HepG2 (cell line): ENCODE data around the gene RPL36AL. TPM values are rescaled to one million over a fixed set of nuclear protein-coding genes. Genes with fewer than 3 reads are reported as not detected.

Experiments used
- EED ChIP-seq: sonication (generic); formaldehyde crosslinking; IDR thresholded peaks from 2 replicates; pipeline ENCODE4 v1.5.0; 2020; ENCODE audit warnings: mild to moderate bottlenecking, missing genetic modification reagents
- ETV6 ChIP-seq: sonication (generic); formaldehyde crosslinking; conservative IDR thresholded peaks from 2 replicates; pipeline ENCODE4 v1.4.0; 2020; ENCODE audit warnings: missing genetic modification reagents
- GABPB1 ChIP-seq: IDR thresholded peaks from 2 replicates; pipeline ENCODE4 v1.6.1; 2016; ENCODE audit warnings: mild to moderate bottlenecking, missing genetic modification reagents, moderate library complexity, missing compliant biosample characterization
- KLF9 ChIP-seq: IDR thresholded peaks from 2 replicates; pipeline ENCODE4 v1.6.1; 2016; ENCODE audit warnings: low read depth
- MXI1 ChIP-seq: IDR thresholded peaks from 3 replicates; pipeline ENCODE4 v1.6.1; 2012; ENCODE audit warnings: low read depth, low read length, inconsistent platforms, borderline replicate concordance
- NFE2L1 ChIP-seq: sonication (generic); formaldehyde crosslinking; IDR thresholded peaks from 2 replicates; pipeline ENCODE4 v1.4.0; 2020; ENCODE audit warnings: missing genetic modification reagents, mild to moderate bottlenecking, borderline replicate concordance
- SAFB2 ChIP-seq: sonication (generic); formaldehyde crosslinking; IDR thresholded peaks from 2 replicates; pipeline ENCODE4 v1.5.1; 2020; ENCODE audit warnings: missing genetic modification reagents, low read depth, mild to moderate bottlenecking, borderline replicate concordance
- SMAD1 ChIP-seq: sonication (generic); formaldehyde crosslinking; IDR thresholded peaks from 2 replicates; pipeline ENCODE4 v1.4.0; 2020; ENCODE audit warnings: missing genetic modification reagents, low read depth, mild to moderate bottlenecking, borderline replicate concordance
- SOX13 ChIP-seq, 3 experiments: fragments of 450-650 bp in 1 of 3; sonication (generic) in 1 of 3; formaldehyde crosslinking in 1 of 3; IDR thresholded peaks in 2 of 3; conservative IDR thresholded peaks in 1 of 3; 2 replicates each; pipeline versions ENCODE4 v1.5.0 to v1.6.1; 2016 to 2020; ENCODE audit warnings: antibody characterized with exemption in 1 of 3, mild to moderate bottlenecking in 1 of 3, missing compliant biosample characterization in 1 of 3, missing genetic modification reagents in 1 of 3, moderate library complexity in 1 of 3
- TEAD2 ChIP-seq: sonication (generic); formaldehyde crosslinking; IDR thresholded peaks from 2 replicates; pipeline ENCODE4 v1.9.0; 2021; ENCODE audit warnings: missing genetic modification reagents
- THAP11 ChIP-seq: IDR thresholded peaks from 2 replicates; pipeline ENCODE4 v1.6.1; 2016; ENCODE audit warnings: missing biosample characterization, missing genetic modification reagents
- TOPORS ChIP-seq: sonication (generic); formaldehyde crosslinking; IDR thresholded peaks from 2 replicates; pipeline ENCODE4 v1.8.0; 2023; ENCODE audit warnings: mild to moderate bottlenecking, missing genetic modification reagents
- ZFP36 ChIP-seq: fragments of 150-350 bp; IDR thresholded peaks from 2 replicates; pipeline ENCODE4 v1.6.1; 2018; ENCODE audit warnings: borderline replicate concordance, low read length, low read depth; ENCODE audit not compliant: partially characterized antibody
- ZFP82 ChIP-seq: sonication (generic); formaldehyde crosslinking; IDR thresholded peaks from 2 replicates; pipeline ENCODE4 v1.5.1; 2020; ENCODE audit warnings: mild to moderate bottlenecking, missing genetic modification reagents, borderline replicate concordance
- ZNF3 ChIP-seq: IDR thresholded peaks from 2 replicates; pipeline ENCODE4 v1.7.0; 2017; ENCODE audit warnings: inconsistent platforms
- ZNF350 ChIP-seq: sonication (generic); formaldehyde crosslinking; IDR thresholded peaks from 2 replicates; pipeline ENCODE4 v1.4.0; 2020; ENCODE audit warnings: mild to moderate bottlenecking, low read depth, missing genetic modification reagents, borderline replicate concordance
- ZNF451 ChIP-seq: sonication (generic); formaldehyde crosslinking; IDR thresholded peaks from 2 replicates; pipeline ENCODE4 v1.5.0; 2020; ENCODE audit warnings: mild to moderate bottlenecking, missing genetic modification reagents
- ZNF777 ChIP-seq: sonication (generic); formaldehyde crosslinking; IDR thresholded peaks from 2 replicates; pipeline ENCODE4 v1.4.0; 2020; ENCODE audit warnings: missing genetic modification reagents
- ZNF850 ChIP-seq: sonication (generic); formaldehyde crosslinking; conservative IDR thresholded peaks from 2 replicates; pipeline ENCODE4 v1.9.0; 2021; ENCODE audit warnings: mild to moderate bottlenecking, missing genetic modification reagents
- polyA plus RNA-seq, 8 experiments: library from polyadenylated mRNA; depleted of rRNA in 3 of 8; stranded (reverse) in 7 of 8; unstranded in 1 of 8; fragments of >200 nt; fragmentation: Illumina TruSeq in 4 of 8; extraction: Trizol in 4 of 8; gene quantifications; 2 replicates each; pipeline versions ENCODE4 v1.2.1 to v1.2.3, GENCODE V29; 2011 to 2016; ENCODE audit warnings: low read depth in 4 of 8, missing spikeins in 1 of 8, mixed read lengths in 1 of 8; ENCODE audit not compliant: insufficient read depth in 1 of 8
- total RNA-seq, 5 experiments: library from RNA; depleted of rRNA; stranded (reverse); fragments of >200 nt; fragmentation: Illumina TruSeq; extraction: Trizol; gene quantifications; 2 replicates each; pipeline ENCODE4 v1.2.3, GENCODE V29; 2016; ENCODE audit warnings: low read depth in 1 of 5
- TF ChIP-seq, protein P1 (sequence below): sonication (generic); formaldehyde crosslinking; IDR thresholded peaks from 2 replicates; pipeline ENCODE4 v1.4.0; 2020; ENCODE audit warnings: missing genetic modification reagents, low read depth, mild to moderate bottlenecking, borderline replicate concordance
- TF ChIP-seq, protein P2 (sequence below): sonication (generic); formaldehyde crosslinking; IDR thresholded peaks from 2 replicates; pipeline ENCODE4 v1.5.0; 2020; ENCODE audit warnings: mild to moderate bottlenecking, missing genetic modification reagents
- TF ChIP-seq, protein P3 (sequence below): sonication (generic); formaldehyde crosslinking; IDR thresholded peaks from 2 replicates; pipeline ENCODE4 v1.4.0; 2020; ENCODE audit warnings: missing genetic modification reagents
- TF ChIP-seq, protein P4 (sequence below): IDR thresholded peaks from 2 replicates; pipeline ENCODE4 v1.6.1; 2016; ENCODE audit warnings: control low read depth

The RPL36AL gene
- total and polyA plus RNA-seq, 2 of the 13 experiments (the other 11 are each of a cell fraction or from before 2014, with no cell fraction given): 90.0 to 294 TPM

DNA sequence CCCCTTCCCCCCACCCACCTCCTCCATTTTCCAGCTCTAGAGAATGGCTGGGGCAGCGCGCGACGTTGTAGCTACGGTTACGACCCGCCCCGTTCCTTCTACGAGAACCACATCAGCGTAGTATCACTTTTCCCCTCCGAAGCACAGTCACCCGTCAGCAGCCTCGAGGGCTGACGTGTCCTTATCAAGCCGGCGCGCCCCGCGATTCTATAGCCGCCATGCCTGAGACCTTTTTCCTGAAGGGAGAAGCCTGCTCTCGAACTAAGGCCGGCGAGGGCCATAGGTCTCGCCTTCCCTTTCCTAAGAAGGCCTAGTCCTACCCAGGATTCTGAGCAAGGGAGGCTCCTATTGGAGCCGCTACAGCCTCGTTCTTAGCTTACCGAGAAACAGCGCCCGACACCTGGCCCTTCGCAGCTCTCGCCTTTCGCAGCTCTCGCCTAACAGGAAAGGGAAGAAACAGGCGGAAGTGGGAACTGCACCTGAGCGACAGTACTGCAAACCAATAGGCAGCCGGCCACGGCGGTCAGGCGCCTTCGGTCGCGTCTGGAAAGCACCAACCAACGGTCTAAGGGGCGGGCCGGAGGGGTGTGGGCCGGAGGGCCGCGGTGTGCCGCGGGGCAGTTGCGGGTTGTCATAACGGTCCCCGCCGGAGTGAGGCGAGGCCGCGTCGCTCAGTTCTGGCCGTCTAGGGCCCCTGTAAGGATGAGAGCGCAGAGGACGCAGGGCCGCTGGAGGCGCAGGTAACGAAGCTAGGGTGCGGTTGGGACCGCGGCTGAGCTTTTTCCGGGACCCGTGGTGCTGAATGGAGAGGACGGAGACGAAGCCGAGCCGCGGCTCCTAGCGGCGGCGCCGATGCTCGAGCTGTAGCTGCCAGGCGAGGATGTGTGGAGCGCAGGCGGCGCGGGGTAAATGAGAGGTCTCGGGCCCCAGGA is at the start of gene RPL36AL, which contains the start of gene MGAT2 (continued):
- TF ChIP-seq ZFP36 (no peak), ZFP82 (CRISPR knock-in tag) (no peak), KLF9 (no peak), THAP11 (CRISPR knock-in tag) (peak; percentile 76), GABPB1 (CRISPR knock-in tag) (peak; percentile 94), EED (CRISPR knock-in tag) (0 out of 2 replicates have a peak, but pooled peaks have one; percentile 44), SOX13 (IDR thresholded peaks at IDR 0.05) (no peak), SOX13 (CRISPR knock-in tag; conservative IDR thresholded peaks at IDR 0.05 in 1 of 2, IDR thresholded peaks at IDR 0.05 in 1 of 2) (0 out of 4 replicates have a peak, but pooled peaks of 1 of the 2 experiments have one; percentile 11), ZNF777 (CRISPR knock-in tag) (peak; percentile 94), ZNF451 (no peak), TOPORS (CRISPR knock-in tag) (0 out of 2 replicates have a peak, but pooled peaks have one; percentile 74), ZNF3 (CRISPR knock-in tag) (no peak), TEAD2 (CRISPR knock-in tag) (0 out of 2 replicates have a peak, but pooled peaks have one; percentile 15), NFE2L1 (CRISPR knock-in tag) (no peak), ZNF350 (CRISPR knock-in tag) (peak; percentile 72), MXI1 (peak; percentile 80; the same call in 2 of the 3 replicates), SAFB2 (CRISPR knock-in tag) (peak; percentile 16; the same call in 1 of the 2 replicates), ZNF850 (CRISPR knock-in tag) (0 out of 2 replicates have a peak, but pooled peaks have one; percentile 47), SMAD1 (CRISPR knock-in tag) (no peak), ETV6 (CRISPR knock-in tag) (no peak; the same call in 1 of the 2 replicates)
- TF ChIP-seq, protein P1, sequence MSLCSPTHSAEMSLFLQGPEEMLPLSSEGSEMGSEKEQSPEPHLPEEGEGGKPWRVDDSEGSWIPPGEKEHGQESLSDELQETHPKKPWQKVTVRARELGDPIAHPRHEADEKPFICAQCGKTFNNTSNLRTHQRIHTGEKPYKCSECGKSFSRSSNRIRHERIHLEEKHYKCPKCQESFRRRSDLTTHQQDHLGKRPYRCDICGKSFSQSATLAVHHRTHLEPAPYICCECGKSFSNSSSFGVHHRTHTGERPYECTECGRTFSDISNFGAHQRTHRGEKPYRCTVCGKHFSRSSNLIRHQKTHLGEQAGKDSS (CRISPR knock-in tag): 0 out of 2 replicates have a peak, but pooled peaks have one; percentile 28
- TF ChIP-seq, protein P2, sequence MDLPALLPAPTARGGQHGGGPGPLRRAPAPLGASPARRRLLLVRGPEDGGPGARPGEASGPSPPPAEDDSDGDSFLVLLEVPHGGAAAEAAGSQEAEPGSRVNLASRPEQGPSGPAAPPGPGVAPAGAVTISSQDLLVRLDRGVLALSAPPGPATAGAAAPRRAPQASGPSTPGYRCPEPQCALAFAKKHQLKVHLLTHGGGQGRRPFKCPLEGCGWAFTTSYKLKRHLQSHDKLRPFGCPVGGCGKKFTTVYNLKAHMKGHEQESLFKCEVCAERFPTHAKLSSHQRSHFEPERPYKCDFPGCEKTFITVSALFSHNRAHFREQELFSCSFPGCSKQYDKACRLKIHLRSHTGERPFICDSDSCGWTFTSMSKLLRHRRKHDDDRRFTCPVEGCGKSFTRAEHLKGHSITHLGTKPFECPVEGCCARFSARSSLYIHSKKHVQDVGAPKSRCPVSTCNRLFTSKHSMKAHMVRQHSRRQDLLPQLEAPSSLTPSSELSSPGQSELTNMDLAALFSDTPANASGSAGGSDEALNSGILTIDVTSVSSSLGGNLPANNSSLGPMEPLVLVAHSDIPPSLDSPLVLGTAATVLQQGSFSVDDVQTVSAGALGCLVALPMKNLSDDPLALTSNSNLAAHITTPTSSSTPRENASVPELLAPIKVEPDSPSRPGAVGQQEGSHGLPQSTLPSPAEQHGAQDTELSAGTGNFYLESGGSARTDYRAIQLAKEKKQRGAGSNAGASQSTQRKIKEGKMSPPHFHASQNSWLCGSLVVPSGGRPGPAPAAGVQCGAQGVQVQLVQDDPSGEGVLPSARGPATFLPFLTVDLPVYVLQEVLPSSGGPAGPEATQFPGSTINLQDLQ (CRISPR knock-in tag): no peak; the same call in 1 of the 2 replicates
- TF ChIP-seq, protein P3, sequence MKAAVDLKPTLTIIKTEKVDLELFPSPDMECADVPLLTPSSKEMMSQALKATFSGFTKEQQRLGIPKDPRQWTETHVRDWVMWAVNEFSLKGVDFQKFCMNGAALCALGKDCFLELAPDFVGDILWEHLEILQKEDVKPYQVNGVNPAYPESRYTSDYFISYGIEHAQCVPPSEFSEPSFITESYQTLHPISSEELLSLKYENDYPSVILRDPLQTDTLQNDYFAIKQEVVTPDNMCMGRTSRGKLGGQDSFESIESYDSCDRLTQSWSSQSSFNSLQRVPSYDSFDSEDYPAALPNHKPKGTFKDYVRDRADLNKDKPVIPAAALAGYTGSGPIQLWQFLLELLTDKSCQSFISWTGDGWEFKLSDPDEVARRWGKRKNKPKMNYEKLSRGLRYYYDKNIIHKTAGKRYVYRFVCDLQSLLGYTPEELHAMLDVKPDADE (CRISPR knock-in tag): no peak; the same call in 1 of the 2 replicates
- TF ChIP-seq, protein P4, sequence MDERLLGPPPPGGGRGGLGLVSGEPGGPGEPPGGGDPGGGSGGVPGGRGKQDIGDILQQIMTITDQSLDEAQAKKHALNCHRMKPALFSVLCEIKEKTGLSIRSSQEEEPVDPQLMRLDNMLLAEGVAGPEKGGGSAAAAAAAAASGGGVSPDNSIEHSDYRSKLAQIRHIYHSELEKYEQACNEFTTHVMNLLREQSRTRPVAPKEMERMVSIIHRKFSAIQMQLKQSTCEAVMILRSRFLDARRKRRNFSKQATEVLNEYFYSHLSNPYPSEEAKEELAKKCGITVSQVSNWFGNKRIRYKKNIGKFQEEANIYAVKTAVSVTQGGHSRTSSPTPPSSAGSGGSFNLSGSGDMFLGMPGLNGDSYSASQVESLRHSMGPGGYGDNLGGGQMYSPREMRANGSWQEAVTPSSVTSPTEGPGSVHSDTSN (CRISPR knock-in tag): peak; percentile 97
